Measurements from ENCODE around the gene RASD2.

RASD2 gene

DNA sequence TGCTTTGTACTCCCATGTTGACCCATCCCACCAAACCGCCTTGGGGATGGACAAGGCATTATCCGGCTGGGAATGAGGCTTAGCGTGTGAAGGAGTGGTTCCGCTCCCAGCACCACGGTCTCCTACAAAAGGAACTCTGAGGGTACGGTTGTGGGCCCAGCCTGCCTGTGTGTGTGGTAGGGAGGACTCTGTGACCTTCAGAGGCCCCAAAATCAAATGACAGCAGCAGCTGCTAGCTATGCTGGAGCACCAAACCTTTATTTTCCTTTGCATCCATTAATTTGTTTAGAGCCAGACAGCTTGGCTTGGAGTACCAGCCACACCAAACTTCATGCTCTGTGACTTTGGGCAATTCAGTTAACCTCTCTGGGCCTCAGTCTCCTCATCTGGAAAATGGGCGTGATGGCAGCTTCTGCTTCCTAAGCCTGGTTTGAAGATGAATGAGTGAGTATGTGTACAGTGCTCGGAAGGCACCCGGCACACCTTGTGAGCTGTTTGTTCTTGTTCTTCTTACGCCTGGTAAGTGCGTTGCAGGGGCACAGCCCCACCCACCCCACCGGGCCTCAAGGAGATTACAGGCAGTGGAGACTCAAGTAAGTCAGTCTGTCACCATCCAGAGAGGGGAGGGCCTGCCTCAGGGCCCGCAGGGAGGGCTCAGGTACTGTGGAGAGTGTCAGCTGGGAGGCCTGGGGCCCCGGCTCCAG is 51.2 kb downstream of the RASD2 start:
- H3K27ac ChIP-seq: no peak overlapping the region
- TF ChIP-seq, protein P1, sequence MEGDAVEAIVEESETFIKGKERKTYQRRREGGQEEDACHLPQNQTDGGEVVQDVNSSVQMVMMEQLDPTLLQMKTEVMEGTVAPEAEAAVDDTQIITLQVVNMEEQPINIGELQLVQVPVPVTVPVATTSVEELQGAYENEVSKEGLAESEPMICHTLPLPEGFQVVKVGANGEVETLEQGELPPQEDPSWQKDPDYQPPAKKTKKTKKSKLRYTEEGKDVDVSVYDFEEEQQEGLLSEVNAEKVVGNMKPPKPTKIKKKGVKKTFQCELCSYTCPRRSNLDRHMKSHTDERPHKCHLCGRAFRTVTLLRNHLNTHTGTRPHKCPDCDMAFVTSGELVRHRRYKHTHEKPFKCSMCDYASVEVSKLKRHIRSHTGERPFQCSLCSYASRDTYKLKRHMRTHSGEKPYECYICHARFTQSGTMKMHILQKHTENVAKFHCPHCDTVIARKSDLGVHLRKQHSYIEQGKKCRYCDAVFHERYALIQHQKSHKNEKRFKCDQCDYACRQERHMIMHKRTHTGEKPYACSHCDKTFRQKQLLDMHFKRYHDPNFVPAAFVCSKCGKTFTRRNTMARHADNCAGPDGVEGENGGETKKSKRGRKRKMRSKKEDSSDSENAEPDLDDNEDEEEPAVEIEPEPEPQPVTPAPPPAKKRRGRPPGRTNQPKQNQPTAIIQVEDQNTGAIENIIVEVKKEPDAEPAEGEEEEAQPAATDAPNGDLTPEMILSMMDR (conservative IDR thresholded peaks at IDR 0.05): no peak

GRCh38 chr22:35592418-35592967 is 51.9 kb downstream of the RASD2 start:
- TF ChIP-seq, protein P1 (conservative IDR thresholded peaks at IDR 0.05): no peak
- H3K27ac ChIP-seq: no peak overlapping the region

- no peak overlapping the region for H3K27ac ChIP-seq
- TF ChIP-seq, protein P1 (conservative IDR thresholded peaks at IDR 0.05): no peak
These were observed 52.6 kb downstream of the RASD2 start for GRCh38 chr22:35593071-35593890.

GRCh38 chr22:35593891-35594470 is 53.4 kb downstream of the RASD2 start:
- H3K27ac ChIP-seq: no peak overlapping the region
- TF ChIP-seq, protein P1 (conservative IDR thresholded peaks at IDR 0.05): no peak

GRCh38 chr22:35594686-35595085 is 54.1 kb downstream of the RASD2 start:
- TF ChIP-seq, protein P1 (conservative IDR thresholded peaks at IDR 0.05): no peak
- no peak overlapping the region for H3K27ac ChIP-seq

DNA sequence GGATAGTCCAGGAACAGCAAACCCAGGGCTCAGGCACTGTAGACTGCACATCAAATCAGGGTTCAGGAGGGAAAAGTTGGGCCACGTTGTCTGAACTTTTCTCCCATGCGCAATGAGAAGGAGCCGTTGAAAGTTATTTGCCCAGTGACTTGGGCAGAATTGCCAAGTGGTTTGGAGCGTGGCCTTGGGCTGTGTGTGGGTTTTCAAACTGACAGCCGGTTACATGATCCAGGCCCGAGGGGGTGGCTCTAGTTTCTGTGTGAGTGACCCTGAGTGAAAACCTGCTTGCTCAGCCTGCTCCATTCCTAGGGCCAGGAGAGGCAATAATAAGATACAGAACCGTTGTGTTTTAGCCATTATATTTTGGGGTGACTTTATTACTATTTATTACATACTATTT is 56.2 kb downstream of the RASD2 start:
- H3K27ac ChIP-seq: no peak overlapping the region
- TF ChIP-seq, protein P1 (conservative IDR thresholded peaks at IDR 0.05): no peak

Measured in VCaP (cell line).